Endodermal cell (in vitro differentiated cells): ENCODE results near the gene ANTXRL. TPM values are rescaled to one million over a fixed set of nuclear protein-coding genes. Genes with fewer than 3 reads are reported as not detected.
"Not testable (repeated sequence)": the region's sequence is repeated elsewhere in the genome, so short reads cannot be mapped to it uniquely, and the experiment has no call there.

Experiments used
- DNase-seq: peaks from one replicate; pipeline ENCODE4 v3.0.0-alpha.2; 2017
- H3K27ac ChIP-seq: 2 replicates; pipeline ENCODE4 v1.5.1; 2013; ENCODE audit warnings: mild to moderate bottlenecking, low read depth, low read length, moderate library complexity
- H3K27me3 ChIP-seq: 2 replicates; pipeline ENCODE4 v1.6.1; 2013; ENCODE audit warnings: mild to moderate bottlenecking, low read length, moderate library complexity; ENCODE audit not compliant: insufficient read depth, control insufficient read depth, poor library complexity, severe bottlenecking
- H3K36me3 ChIP-seq: 2 replicates; pipeline ENCODE4 v1.7.0; 2013; ENCODE audit warnings: mild to moderate bottlenecking, low read length, moderate library complexity; ENCODE audit not compliant: control insufficient read depth, insufficient read depth
- H3K4me1 ChIP-seq: one replicate; pipeline ENCODE4 v1.7.0; 2013; ENCODE audit warnings: low read length; ENCODE audit not compliant: control insufficient read depth, insufficient read depth
- H3K4me3 ChIP-seq: 2 replicates; pipeline ENCODE4 v1.5.1; 2013; ENCODE audit warnings: mild to moderate bottlenecking, low read length, moderate library complexity
- H3K9ac ChIP-seq: 2 replicates; pipeline ENCODE4 v1.6.1; 2013; ENCODE audit warnings: mild to moderate bottlenecking, low read length, moderate library complexity; ENCODE audit not compliant: poor library complexity, severe bottlenecking; ENCODE audit errors: extremely low read depth
- H3K9me3 ChIP-seq: 2 replicates; pipeline ENCODE4 v1.6.1; 2013; ENCODE audit warnings: mild to moderate bottlenecking, low read length, moderate library complexity; ENCODE audit not compliant: control insufficient read depth
- H3K27ac Mint-ChIP-seq: 2 replicates; pipeline ENCODE4 v1.8.0; 2020; ENCODE audit warnings: mixed read lengths
- H3K27me3 Mint-ChIP-seq: 2 replicates; pipeline ENCODE4 v1.8.0; 2021; ENCODE audit warnings: mild to moderate bottlenecking, mixed read lengths; ENCODE audit not compliant: insufficient read depth
- H3K36me3 Mint-ChIP-seq: 2 replicates; pipeline ENCODE4 v1.8.0; 2020; ENCODE audit warnings: low read depth, mixed read lengths
- H3K4me1 Mint-ChIP-seq: 2 replicates; pipeline ENCODE4 v1.8.0; 2020; ENCODE audit warnings: mixed read lengths
- H3K4me3 Mint-ChIP-seq: 2 replicates; pipeline ENCODE4 v1.8.0; 2020; ENCODE audit warnings: mild to moderate bottlenecking, moderate library complexity, mixed read lengths
- H3K9me3 Mint-ChIP-seq: 2 replicates; pipeline ENCODE4 v1.8.0; 2020; ENCODE audit warnings: mild to moderate bottlenecking, mixed read lengths
- WGBS, 2 experiments: methylation state at CpG; one replicate each; pipeline versions ENCODE4 v1.1.5 to v1.1.7; 2013; ENCODE audit warnings: missing lambda C conversion rate in 2 of 2, mixed read lengths in 1 of 2; ENCODE audit not compliant: insufficient coverage in 1 of 2, insufficient read length in 1 of 2; 5-methylcytosine and 5-hydroxymethylcytosine counted together
- total RNA-seq, 2 donors: library from RNA; stranded (reverse); fragmentation: NEBNext Ultra II Directional in 1 of 2; extraction: Animal tissue kit (Norgen Biotek cat#: 25700) in 1 of 2; gene quantifications; 2 replicates in 1 of 2; 3 replicates in 1 of 2; pipeline ENCODE4 v1.2.1, GENCODE V29; 2021
- TF ChIP-seq, protein P1 (sequence below): fragments of 200-600 bp; sonication (generic); conservative IDR thresholded peaks from 2 replicates; pipeline ENCODE4 v1.5.0; 2021; ENCODE audit warnings: antibody characterized with exemption, mild to moderate bottlenecking

The ANTXRL gene
- total RNA-seq, 2 donors from 2014 or later, result not detected

DNA sequence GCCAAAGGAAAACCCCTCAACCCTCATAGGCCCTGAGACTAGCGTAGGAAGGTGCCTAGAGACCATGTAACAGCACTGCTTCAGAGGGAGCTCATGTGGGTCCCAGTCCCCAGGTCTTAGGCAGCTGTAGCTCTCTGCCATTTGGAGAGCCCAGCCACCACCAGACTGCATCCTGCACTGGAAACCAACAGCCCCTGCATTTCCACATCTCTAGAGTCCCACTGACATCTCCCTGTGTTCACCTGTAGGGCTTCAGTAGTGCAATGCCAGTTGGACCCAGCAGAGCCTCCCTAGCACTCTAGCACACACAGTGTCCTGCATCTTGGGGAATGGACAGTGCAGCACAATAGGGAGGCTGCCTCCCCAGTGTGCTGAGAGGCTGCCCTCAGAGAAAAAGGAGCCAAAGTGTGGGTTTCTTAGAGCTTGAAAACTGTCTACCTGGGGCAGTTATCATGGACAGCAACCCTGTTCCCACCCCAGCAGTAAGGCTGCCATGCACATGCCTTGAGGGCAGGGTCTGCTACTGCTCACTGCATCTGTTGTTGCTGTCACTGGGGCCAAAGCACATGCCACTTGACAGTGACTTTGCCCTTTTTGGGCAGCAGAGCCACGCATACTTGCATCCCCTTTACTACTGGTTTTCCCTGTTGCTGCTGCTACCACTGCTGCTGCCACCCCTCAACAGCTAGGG, 46.7 kb upstream of the ANTXRL start:
- Mint-ChIP-seq H3K27ac (no peak overlapping the region), H3K36me3 (no peaks in the 10 kb centered on the region), H3K27me3 (no peaks in the 10 kb centered on the region), H3K4me3 (no peak overlapping the region), H3K9me3 (peaks cover 4% of the 10 kb centered on the region), H3K4me1 (no peaks in the 10 kb centered on the region)
- Histone ChIP-seq H3K9ac (no peak overlapping the region), H3K4me3 (no peak overlapping the region), H3K27ac (no peak overlapping the region), H3K4me1 (no peaks in the 10 kb centered on the region), H3K36me3 (no peaks in the 10 kb centered on the region), H3K9me3 (no peaks in the 10 kb centered on the region), H3K27me3 (no peaks in the 10 kb centered on the region)
- 68 to 75% methylated on average over 2 of the region's 2 CpGs for WGBS, 2 experiments
- TF ChIP-seq, protein P1, sequence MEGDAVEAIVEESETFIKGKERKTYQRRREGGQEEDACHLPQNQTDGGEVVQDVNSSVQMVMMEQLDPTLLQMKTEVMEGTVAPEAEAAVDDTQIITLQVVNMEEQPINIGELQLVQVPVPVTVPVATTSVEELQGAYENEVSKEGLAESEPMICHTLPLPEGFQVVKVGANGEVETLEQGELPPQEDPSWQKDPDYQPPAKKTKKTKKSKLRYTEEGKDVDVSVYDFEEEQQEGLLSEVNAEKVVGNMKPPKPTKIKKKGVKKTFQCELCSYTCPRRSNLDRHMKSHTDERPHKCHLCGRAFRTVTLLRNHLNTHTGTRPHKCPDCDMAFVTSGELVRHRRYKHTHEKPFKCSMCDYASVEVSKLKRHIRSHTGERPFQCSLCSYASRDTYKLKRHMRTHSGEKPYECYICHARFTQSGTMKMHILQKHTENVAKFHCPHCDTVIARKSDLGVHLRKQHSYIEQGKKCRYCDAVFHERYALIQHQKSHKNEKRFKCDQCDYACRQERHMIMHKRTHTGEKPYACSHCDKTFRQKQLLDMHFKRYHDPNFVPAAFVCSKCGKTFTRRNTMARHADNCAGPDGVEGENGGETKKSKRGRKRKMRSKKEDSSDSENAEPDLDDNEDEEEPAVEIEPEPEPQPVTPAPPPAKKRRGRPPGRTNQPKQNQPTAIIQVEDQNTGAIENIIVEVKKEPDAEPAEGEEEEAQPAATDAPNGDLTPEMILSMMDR, result no peak
- peak; percentile 32 for DNase-seq

DNA sequence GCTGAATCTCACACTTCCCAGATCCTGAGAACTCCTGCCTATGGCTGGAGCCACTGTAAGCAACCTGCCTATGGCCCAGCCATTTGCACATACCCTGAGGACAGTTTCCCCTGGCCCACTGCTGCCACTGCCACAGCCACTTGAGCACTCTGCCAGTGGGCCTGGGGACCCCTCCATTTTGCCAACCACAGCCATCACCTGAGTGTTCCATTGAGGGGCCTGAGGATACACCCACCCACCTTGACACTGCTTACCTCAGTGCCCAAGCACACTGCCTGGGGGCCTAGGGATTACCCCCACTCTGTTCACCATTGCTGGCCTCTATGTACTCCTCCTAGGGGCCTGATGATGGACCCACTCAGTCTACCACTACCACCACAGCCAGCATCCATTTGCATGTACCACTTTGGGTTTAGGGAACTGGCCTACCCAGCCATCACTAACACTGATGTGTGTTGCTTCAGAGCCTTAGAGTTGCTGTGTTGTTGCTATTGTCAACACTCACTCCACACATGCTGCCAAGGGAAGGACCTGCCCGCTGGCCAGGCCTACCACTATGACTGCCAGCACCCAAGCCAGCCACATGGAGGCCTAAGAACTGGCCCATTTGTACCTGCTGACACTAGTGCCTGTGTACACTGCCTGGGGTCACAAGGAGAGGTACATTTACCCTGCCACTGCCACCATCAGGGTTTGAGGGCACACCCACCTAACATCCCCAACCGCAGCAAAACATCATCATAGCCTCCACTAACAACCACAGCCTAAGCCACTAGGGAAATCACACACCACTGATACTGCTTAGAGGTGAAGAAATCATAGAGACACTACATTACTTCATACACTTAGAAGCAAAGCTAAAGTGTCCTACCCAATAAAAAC, 45.9 kb upstream of the ANTXRL start:
- Mint-ChIP-seq H3K4me1 (no peaks in the 10 kb centered on the region), H3K9me3 (peaks cover 4% of the 10 kb centered on the region), H3K36me3 (no peaks in the 10 kb centered on the region), H3K27ac (no peak overlapping the region), H3K27me3 (no peaks in the 10 kb centered on the region), H3K4me3 (no peak overlapping the region)
- TF ChIP-seq, protein P1, result no peak
- no peaks in the 10 kb centered on the region for H3K27me3 ChIP-seq
- no peak overlapping the region for H3K4me3 ChIP-seq
- no peaks in the 10 kb centered on the region for H3K9me3 ChIP-seq
- DNase-seq, result no peak
- no peak overlapping the region for H3K9ac ChIP-seq
- H3K36me3 ChIP-seq, result no peaks in the 10 kb centered on the region
- WGBS, 2 experiments, result 78% methylated on average over 2 of the region's 2 CpGs; no CpG with 5 or more reads in 1 of the 2 experiments
- H3K27ac ChIP-seq, result no peak overlapping the region
- H3K4me1 ChIP-seq, result no peaks in the 10 kb centered on the region

DNA sequence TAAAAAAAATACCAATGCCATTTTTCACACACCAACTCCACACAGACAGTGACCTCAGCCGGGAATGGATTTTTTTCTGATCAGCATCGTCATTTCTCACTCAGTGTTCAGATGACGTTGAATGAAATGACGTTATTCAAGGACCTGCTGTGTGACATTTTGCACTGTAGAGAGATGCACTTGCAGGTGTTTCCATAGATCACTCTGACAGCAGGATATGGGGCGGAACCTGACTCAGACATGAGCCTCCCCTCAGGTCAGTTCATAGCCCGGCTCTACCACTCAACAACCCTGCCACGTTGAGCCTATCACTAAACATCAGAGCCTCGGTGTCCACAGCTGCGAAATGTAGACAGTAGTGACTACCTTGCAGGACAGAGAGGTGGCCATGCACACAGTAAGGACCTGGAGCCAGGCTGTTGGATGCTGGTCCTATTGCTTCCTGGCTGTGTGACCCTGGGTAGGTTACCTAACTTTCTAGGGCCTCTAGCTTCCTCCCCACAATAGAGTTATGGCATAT, 41.4 kb upstream of the ANTXRL start:
- Mint-ChIP-seq H3K9me3 (peaks cover 4% of the 10 kb centered on the region), H3K27ac (no peak overlapping the region), H3K27me3 (no peaks in the 10 kb centered on the region), H3K4me1 (peaks cover 2% of the 10 kb centered on the region), H3K4me3 (no peak overlapping the region), H3K36me3 (no peaks in the 10 kb centered on the region)
- H3K9ac ChIP-seq, result no peak overlapping the region
- 87 to 88% methylated on average over 8 to 9 of the region's 9 CpGs for WGBS, 2 experiments
- H3K9me3 ChIP-seq, result no peaks in the 10 kb centered on the region
- H3K4me3 ChIP-seq, result no peak overlapping the region
- no peaks in the 10 kb centered on the region for H3K27me3 ChIP-seq
- H3K36me3 ChIP-seq, result no peaks in the 10 kb centered on the region
- H3K4me1 ChIP-seq, result no peaks in the 10 kb centered on the region
- no peak for DNase-seq
- TF ChIP-seq, protein P1, result no peak
- no peak overlapping the region for H3K27ac ChIP-seq

DNA sequence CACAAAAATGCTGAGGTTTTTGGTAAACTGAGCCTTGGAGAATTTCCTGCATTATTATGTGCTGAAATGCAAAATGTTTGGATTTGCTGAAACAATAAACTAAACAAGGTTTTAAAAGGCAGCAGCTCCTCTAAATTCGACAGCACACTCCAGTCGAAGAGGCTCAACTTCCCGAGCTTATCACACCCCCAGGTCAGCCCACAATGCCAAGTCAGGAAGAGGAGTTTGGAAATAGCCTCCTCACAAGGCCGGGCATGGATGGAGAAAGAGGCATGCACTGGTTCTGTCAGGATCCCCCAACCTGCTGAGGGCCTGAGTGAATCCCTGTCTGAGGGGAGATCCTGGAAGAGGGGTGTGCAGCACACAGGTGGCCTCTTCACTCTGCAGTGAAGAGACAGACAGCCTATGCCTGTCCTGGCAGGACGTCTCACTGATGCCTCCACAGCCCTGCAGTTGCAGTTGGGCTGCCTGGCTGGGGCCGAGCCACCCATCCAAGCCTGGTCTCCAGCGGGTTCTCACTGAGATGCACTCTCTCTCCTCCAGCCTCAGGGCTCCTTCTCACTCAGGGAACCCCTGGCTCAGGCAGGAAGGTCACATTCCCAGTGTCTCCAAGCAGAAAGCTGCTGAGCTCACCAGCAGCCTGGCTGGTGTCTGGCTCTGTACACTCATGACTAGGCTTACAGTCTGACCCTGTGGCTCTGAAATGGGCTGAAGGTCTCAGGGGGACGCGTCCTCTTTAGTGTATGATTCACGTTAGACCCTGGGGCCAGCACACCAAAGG, 40.2 kb upstream of the ANTXRL start:
- H3K4me3 Mint-ChIP-seq, DNase-seq, H3K36me3 ChIP-seq, H3K4me3 ChIP-seq, H3K27ac ChIP-seq, H3K27me3 Mint-ChIP-seq, H3K4me1 ChIP-seq, H3K27me3 ChIP-seq, H3K9ac ChIP-seq, H3K4me1 Mint-ChIP-seq, H3K9me3 ChIP-seq, H3K36me3 Mint-ChIP-seq, H3K27ac Mint-ChIP-seq, H3K9me3 Mint-ChIP-seq: not testable (repeated sequence)
- 83 to 85% methylated on average over 4 to 10 of the region's 10 CpGs for WGBS, 2 experiments
